SHP77 (cell line): Measurements from ENCODE around the gene CDIP1.
"Not testable (repeated sequence)": the region's sequence is repeated elsewhere in the genome, so short reads cannot be mapped to it uniquely, and the experiment has no call there.

Experiments
- DNase-seq, 2 experiments: peaks; one replicate each; lab custom pipeline; 2025; lab: John Stamatoyannopoulos, UW

The CDIP1 gene

DNA sequence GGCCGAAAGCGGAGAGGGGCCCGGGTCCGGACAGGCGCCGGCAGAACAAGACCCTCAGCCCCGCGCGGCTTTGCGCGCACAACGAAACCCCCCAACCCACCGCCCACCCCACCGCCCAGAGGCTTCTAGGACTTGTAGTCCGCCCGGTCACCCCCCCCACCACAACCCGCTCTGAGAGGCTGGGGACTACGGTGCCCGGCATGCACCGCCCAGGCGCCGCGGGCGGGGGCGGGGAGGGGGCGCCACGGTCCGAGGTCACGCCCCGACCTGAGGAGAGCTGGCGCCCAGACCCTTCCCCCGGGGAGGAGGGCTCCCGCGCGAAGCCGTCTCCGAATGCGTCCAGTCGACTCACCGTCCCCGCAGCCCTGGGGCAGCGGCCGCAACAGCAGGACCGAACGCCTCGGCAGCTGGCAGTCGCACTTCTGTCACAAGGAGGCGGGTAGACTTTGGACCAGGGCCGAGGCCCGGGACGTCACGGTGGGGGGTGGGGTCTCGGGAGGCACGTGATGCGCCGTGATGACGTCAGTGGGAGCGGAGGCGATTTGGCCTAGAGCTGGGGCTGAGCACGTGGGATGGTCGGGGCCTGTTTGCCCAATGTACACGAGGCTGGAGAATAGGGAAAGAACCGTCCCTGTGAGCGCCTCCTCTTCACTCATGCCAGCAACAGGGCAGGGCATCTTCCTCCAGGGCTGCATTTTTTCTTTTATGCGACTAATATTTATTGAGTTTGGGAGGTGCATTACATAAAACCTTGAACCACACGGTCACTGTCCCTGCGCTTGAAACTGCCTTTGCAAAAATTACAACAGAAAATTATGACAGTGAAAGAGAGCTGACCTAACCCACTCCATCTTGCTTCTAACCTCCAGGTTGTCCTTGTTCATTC is at the start of gene CDIP1:
Gene CDIP1, minus strand, starts transcription at position 424 of the 886 bp plus-strand sequence. CDS start 24,643 bp downstream, outside the sequence.
- DNase-seq: peak; percentile 93 to 96

DNA sequence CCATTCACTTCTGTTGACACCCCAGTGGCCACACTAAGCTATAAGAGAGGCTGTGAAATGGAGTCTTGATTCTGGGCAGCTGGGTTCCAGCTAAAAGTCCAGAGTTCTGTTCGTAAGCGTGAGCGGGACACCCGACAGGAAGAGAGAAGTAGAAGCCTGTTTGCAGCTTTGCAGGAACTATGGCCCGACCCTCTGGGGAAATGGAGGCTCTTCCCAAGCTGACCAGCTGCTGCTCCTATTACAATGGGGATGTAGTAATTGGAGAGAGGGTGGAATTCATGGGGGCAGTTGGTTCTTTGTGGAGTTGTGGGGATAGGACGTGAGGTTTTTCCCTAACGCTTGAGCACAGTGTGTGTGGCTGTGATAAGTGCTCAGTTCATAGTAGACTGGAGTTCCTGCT is 47.7 kb upstream of the CDIP1 start:
- DNase-seq: no peak

DNA sequence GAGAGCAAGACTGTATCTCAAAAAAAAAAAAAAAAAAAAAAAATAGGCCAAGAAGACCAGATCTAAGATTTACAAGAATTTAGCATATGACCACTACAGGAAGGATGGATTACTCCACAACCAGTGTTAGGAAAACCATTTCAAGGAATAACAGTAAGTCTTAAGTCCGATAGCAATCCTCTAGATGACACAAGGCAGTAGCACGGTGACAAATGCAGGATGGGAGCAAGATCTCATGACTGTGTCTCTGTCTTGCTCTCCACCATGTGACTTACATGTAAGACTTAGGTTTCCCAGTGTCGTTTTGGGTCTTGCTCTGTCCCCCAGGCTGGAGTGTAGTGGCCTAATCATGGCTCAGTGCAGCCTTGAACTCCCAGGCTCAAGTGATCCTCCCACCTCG is 45.3 kb upstream of the CDIP1 start:
- no peak for DNase-seq

DNA sequence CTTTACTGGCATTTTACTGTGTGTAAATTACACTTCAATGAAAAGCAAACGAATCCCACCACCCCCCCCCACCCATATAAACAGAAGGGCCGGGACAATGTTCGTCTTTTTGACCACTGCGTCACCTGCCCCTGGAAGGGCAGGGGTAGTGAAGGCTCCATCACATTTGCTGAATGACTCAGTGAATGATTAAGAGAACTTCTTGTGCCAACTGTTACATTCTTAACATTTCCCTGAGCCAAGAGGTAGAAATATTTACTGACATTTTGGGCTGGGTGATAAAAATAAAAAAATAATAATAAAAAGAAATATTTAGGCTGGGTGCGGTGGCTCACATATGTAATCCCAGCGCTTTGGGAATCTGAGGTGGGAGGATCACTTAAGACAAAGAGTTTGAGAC is 41.7 kb upstream of the CDIP1 start:
- DNase-seq: no peak

DNA sequence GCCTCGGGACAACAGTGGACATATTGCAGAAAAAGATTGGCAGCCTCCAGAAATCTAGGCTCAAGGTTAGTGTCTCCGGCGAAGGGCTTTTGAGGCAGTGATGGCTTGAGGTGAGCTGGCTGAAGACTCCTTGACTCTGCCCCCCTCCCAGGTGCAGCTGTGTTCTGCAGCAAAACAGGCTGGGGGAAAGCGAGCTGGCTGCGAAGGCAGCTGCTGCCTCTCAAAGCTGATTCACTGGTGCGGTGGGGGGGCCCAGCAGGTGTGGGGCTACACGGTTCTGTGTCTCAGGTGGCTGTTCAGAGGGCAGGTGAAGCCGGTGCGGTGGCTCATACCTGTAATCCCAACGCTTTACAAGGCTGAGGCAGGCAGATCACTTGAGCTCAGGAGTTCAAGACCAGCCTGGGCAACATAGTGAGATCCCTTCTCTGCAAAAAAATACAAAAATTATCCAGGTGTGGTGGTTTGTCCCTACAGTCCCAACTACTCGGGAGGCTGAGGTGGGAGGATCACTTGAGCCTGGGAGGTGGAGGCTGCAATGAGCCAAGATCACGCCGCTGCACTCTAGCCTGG is 40.5 kb upstream of the CDIP1 start:
- peak in 1 of 2 experiments; percentile 38 for DNase-seq

DNA sequence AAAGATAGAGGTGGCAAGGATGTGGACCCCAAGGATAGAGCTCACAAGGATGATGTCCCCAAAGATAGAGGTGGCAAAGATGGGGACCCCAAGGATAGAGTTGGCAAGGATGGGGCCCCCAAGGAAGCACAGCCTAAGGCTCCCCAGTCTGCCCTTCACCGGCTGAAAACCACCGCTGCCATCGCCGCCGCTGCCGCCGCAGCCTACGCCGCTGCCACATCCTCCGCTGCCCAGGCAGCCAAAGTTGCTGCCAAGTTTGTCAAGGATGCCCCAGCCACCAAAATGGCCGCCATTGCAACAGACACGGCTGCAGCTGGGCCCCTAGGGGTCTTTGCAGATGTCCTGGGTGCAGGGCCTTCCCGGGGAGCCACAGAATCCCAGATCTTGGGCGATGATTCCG is 37.4 kb upstream of the CDIP1 start:
- DNase-seq: no peak

DNA sequence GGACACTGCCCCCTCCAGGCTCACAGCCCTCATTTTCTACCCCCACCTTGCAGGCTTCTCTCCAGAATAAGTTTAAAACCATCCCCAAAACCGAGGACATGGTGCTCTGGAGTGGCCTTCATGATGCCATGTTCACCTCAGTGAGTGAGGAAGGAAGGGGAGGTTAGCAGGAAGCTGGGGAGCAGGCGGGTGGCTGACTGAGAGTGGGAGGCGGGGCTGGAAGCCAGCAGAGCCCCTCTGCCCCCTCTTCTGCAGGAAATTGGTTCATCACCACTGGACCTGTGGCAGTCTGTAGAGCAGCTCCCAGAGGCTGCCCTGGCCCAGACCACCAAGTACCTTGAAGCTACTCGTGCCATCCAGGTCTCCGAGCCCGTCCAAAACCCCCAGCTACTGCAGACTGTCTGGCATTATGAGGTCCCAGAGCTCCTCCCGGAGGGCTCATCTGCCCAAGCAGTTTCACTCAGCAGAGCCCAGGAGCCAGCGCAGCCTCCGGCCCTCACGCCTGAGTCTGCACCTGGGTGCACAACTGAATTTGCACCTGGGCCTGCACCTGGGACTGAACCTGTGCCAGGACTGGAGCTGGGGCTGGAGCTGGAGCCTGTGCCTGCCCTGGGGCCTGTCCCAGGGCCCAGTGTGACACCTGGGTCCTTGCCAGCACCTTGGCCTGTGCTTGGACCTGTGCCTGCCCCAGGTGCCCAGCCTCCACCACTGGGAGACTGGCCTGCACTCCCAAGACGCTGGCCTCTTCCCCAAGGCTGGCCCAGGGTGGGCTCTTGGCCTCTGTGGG is 36.5 kb upstream of the CDIP1 start:
- no peak for DNase-seq

DNA sequence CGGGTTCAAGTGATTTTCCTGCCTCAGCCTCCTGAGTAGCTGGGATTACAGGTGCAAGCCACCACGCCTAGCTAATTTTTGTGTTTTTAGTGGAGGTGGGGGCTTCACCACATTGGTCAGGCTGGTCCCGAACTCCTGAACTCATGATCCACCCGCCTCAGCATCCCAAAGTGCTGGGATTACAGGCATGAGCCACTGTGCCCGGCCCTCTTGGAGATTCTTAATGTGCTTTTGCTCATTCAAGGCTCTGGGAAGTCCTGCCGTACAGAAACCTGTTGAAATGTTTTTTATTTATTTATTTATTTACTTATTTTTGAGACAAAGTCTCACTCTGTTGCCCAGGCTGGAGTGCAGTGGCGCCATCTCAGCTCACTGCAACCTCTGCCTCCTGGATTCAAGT is 35.4 kb upstream of the CDIP1 start:
- not testable (repeated sequence) for DNase-seq

DNA sequence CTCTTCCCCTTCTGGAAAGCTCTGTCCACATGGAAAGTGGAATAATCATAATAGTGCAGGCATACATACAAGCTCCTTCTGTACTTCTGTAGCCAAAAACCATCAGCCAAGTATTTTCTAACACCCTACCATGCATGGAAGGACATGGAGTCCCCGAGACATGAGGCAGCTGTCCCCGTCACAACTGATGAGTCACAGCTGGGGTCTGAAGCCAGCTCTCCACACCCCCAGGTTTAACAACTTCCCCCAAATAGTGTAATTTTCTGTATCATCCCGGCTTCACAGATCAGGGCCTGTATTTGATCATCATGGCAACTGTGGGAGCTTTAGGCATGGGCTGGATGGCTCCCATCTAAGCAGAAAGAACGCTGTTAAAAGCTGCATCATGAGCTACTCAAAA is 34.1 kb upstream of the CDIP1 start:
- no peak for DNase-seq

DNA sequence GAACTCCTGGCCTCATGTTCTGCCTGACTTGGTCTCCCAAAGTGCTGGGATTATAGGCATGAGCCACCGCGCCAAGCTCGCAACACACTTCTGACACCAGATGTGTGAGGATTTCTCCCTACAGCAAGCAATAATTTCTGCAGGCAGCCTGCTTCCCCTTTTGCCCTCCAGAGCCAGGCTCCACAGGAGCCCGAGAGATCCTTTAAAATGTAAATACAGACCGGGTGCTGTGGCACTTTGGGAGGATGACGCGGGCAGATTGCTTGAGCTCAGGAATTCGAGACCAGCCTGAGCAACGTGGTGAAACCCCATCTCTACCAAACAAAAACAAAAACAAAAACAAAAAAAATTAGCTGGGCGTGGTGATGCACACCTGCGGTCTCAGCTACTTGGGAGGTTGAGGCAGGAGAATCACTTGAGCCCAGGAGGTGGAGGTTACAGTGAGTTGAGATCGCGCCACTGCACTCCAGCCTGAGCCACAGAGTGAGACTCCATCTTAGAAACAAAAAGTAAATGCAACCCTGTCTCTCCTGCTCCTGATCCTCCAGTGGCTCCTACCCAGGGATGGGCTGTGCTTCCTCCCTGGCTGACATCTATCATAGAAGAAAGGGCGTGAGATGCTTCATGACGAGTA is 32.2 kb upstream of the CDIP1 start:
- no peak for DNase-seq

DNA sequence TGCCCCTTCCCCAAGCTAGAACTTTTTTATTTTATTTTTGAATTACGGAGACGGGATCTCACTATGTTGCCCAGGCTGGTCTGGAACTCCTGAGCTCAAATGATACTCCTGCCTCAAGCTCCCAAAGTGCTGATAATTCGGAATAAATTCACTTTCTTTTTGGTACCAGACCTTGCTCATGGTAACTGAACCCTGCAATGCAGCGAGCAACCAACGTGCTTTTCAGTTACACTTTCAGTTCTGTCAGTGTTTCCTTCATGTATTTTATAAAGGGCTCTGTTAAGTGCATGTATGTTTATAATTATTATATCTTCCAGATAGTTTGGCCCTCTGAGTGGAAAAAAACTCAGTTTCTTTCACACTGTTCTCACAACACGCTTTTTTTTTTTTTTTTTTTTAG is 31.5 kb upstream of the CDIP1 start:
- DNase-seq: no peak

DNA sequence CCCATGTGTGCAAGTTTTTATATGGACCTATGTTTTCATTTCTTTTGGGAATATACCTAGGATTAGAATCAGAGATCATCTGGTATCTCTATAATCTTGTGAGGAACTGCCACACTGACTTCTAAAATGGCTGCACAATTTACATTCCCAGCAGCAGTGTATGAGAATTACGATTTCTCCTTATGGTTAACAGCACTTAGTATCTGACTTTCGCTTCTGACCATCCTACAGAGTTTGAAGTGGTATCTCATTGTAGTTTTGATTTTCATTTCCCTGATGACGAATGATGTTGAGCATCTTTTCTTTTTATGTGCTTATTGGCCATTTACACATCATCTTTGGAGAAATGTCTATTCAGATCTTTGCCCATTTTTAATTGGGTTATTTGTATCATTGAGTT is 27.6 kb upstream of the CDIP1 start:
- no peak for DNase-seq

DNA sequence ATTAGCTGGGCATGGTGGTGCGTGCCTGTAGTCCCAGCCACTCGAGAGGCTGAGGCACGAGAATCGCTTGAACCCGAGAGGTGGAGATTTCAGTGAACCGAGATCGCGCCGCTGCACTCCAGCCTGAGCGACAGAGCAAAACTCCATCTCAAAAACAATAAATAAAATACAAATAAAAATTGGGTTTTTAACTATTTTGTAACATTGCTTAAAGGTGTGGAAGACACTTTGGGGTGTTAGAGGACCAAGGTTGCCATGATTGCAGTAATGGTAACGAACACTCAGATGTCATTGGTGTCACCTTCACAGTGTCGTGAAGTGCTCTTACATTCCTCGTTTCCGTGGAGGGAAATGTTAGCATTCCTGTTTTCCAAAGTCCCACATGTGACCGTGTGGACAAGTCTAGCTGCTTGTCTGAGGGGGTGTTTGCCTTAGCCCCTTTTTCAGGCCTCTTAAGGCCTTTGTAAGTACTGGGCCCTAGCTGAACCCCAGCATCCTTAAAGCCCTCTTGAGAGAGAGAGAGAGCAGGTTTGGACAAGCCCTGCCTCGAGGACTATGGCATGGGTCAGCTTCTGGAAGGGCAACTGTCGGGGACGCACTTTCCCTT is 26.2 kb upstream of the CDIP1 start:
- DNase-seq: no peak

DNA sequence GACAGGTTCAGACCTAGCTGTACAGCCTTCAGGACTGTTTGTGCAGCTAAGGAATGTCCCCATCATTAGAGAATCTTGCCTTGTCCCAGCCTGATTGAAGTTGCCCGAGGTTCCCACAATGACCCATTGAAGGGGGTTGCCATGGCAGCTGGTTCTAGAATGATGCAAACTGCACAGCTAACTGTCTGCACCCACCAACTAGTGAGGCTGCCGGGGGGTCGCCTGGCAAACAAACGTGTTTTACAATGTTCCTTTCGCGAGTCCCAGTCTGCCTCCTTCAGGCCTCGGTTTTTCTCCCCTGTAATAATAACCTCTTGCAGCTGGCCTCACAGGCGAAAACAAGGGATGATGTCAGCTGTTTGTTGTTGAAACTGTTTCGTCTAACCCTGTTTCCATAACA is 23.0 kb upstream of the CDIP1 start:
- DNase-seq: no peak

DNA sequence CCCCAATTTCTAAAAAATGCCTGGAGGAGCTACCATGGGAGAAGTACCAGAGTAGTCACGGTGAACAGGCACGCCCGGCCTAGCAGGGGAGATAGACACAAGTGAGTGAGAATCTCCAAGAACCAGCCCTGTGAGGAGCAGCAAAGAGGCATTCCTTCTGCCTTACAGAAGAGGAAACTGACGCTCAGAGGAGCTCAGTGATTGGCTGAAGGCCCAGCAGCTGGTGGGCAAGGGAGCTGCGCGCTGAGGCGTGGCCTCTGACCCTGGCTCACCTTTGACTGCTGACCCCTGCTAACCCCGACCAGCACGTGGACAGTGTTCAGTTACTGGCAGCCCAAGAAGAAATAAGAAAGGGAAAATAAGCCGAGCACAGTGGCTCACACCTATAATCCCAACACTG is 19.4 kb upstream of the CDIP1 start:
- no peak for DNase-seq

DNA sequence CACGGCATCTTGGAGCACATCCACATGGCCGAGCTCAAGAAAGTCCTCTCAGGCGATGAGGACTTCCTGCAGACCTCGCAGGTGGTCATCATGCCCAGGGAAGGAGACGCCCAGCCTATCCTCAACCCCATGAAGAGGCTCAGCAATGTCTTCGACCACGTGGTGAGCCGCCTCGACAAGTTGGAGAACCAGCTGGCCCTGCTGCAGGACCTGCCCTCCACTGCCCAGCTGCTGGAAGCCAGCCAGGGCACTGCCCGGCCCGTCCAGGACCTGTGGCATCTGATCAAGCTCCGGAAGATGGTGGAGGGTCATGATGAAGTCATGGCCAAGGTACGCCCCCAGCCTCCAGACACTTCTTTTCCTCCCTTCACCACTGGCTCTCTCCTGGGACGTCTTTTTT is 18.0 kb upstream of the CDIP1 start:
- no peak for DNase-seq

DNA sequence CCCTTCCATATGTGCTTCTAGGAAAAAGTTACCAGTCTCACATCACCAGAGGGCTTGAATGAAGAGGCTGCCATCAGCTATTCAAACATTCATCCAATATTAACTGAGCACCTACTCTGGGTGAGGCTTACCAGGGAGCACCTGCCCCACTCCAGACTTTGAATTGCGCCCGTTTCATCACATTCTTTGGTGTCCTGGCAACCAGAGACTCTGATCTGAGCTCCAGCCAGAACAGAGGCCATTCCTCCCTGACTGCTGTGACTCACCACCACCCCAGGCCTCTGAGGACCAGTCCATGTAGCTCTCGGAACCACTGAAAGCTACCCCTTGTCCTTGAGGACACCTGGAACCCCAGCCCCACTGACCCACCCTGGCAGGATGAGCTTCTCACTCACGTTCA is 17.5 kb upstream of the CDIP1 start, which contains the start of gene C16orf96:
Gene C16orf96, plus strand, starts transcription at position 229 of the 400 bp plus-strand sequence. Its CDS starts 150 bp downstream, at position 379.
- no peak for DNase-seq

DNA sequence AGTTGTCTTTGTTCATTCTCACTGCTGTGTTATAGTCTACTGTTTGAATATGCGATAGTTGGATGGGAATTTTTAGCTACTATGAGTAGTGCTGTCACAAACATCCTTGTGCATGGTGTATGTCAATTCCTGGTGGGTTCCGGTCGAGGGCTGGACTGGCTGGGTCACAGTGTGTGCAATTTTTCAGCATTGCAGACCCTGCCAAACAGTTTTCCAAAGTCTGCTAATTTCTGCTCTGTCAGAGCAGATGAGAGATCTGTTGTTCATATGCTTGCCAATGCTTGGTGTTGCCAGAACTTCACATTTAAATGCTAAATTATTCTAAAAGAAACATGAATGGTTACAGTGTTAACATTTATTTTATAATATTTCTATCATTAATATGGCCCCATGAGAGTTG is 14.0 kb upstream of the CDIP1 start:
- no peak for DNase-seq

DNA sequence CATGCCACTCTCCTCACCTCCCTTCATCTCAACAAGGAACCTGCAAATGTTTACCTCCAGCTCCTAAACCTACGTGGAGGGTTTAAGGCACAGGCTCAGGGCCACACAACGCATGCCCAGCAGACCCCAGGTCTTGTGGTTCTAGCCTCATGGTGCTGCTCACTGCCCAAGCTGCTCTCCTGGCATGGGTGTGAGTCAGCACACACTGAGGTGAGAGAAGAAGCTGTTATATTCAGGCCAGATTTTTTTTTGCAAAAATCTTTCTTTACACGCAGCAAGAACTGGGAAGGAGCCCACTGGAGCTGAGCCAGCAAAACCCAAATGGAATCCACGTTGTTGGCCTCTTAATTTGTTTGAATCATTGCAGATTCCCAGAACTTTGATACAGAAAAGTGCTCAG is 12.0 kb upstream of the CDIP1 start:
- no peak for DNase-seq

DNA sequence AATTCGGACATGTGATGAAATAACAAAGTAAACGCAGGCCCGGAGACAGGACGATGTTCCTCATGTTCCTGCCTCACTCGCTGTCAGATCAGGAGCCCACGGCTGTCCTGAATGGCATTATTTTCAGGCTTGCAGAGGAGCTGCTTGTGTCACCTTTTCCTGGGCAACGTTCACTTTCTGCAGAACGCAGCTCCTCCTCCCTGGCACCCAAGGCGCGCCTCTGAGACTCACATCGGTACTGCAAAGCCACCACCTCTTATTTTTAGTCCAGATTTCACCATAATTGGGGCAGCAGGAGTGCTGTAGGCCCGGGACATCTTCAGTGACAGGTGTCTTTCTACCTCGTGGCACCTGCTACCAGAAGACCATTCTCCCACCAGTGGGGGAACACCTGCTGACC is 9.6 kb upstream of the CDIP1 start:
- no peak for DNase-seq

DNA sequence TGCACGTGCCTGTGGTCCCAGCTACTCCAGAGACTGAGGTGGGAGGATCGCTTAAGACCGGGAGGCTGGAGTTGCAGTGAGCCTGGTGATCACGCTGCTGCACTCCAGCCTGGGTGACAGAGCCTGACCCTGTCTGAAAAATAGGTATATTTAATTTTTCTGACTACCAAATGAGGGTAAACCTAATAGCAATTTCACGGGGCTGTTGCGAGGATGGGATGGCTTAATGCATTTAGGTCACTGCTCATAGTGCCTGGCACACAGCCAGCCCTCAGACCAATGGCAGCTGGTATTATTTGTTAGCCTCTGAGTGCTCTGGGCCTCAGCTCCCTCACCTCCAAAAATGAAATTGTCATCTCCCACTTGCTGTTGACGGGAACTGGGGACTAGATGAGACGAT is 5.9 kb upstream of the CDIP1 start:
- peak; percentile 31 to 54 for DNase-seq
